Measurements from ENCODE around the gene PGAM2.

PGAM2 gene

GRCh38 chr7:44066111-44066460 is 719 bp upstream of the PGAM2 start:
- TF ChIP-seq ZNF223 (tag by site-specific recombination; IDR thresholded peaks at IDR 0.05) (no peak), ZFP37 (tag by site-specific recombination; IDR thresholded peaks at IDR 0.05) (no peak)
- TF ChIP-seq, protein P1, sequence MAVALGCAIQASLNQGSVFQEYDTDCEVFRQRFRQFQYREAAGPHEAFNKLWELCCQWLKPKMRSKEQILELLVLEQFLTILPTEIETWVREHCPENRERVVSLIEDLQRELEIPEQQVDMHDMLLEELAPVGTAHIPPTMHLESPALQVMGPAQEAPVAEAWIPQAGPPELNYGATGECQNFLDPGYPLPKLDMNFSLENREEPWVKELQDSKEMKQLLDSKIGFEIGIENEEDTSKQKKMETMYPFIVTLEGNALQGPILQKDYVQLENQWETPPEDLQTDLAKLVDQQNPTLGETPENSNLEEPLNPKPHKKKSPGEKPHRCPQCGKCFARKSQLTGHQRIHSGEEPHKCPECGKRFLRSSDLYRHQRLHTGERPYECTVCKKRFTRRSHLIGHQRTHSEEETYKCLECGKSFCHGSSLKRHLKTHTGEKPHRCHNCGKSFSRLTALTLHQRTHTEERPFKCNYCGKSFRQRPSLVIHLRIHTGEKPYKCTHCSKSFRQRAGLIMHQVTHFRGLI (tag by site-specific recombination; IDR thresholded peaks at IDR 0.05): no peak
- peaks cover 0 to 18% of the 10 kb centered on the region in 2 experiments; a peak in 1 of 3 replicates for H3K36me3 ChIP-seq (ENCODE audit: control insufficient read depth in 2 of 2, insufficient read depth in 1 of 2, low read length in 2 of 2)
- ChIA-PET CTCF (interaction anchor here (0.6 to 3.3 kb wide), 3 partner anchors 18 to 130 kb away, joined by 3 to 14 read pairs (median 4); no protein-coding TSS in a partner anchor), POLR2A (interaction anchor here (0.6 to 2.1 kb wide), 4 partner anchors 17 to 130 kb away, joined by 3 to 16 read pairs (median 4); partner anchors contain the start of gene DBNL)
- no peaks in the 10 kb centered on the region for H3K4me1 ChIP-seq (ENCODE audit: control insufficient read depth, insufficient read depth, low read length)
- no peaks in the 10 kb centered on the region for H3K9me3 ChIP-seq (ENCODE audit: control insufficient read depth, insufficient read depth, low read depth, low read length)
- H3K27ac ChIP-seq (ENCODE audit: extremely low read depth, low read depth, low read length): no peak overlapping the region
- no peak overlapping the region for H3K4me3 ChIP-seq (ENCODE audit: low read depth, low read length)

DNA sequence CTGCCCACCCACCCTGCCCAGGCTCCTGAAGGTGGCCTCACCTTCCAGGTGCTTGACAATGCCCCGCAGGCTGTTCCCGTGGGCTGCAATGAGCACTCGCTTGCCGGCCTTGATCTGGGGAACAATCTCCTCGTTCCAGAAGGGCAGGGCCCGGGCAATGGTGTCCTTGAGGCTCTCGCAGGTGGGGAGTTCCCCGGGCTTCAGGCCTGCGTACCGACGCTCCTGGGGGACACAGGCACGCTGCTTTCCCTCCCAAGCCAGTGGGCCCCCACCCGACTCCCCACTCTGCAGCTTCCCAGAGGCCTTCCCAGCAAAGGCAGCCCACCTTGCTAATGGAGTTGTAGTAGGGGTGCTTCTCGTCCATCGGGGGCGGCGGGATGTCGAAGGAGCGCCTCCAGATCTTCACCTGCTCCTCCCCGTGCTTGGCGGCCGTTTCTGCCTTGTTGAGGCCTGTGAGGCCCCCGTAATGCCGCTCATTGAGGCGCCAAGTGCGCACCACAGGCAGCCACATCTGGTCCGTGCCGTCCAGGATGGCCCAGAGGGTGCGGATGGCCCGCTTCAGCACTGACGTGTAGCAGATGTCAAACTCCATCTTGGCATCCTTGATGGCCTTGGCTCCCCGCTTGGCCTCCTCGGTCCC is 456 bp downstream of the PGAM2 start:
- H3K9me3 ChIP-seq (ENCODE audit: control insufficient read depth, insufficient read depth, low read depth, low read length): no peaks in the 10 kb centered on the region
- no peak for TF ChIP-seq ZNF561 (tag by site-specific recombination; IDR thresholded peaks at IDR 0.05; ENCODE audit: borderline replicate concordance)
- no peak for TF ChIP-seq ZNF521 (tag by site-specific recombination; IDR thresholded peaks at IDR 0.05)
- no peak for TF ChIP-seq ZNF624 (tag by site-specific recombination; IDR thresholded peaks at IDR 0.05)
- no peak for TF ChIP-seq ZFP41 (tag by site-specific recombination; IDR thresholded peaks at IDR 0.05; ENCODE audit: borderline replicate concordance)
- no peak for TF ChIP-seq ZNF701 (tag by site-specific recombination; IDR thresholded peaks at IDR 0.05)
- TF ChIP-seq ZNF214 (tag by site-specific recombination; IDR thresholded peaks at IDR 0.05; ENCODE audit: borderline replicate concordance): no peak
- TF ChIP-seq HOXC10 (CRISPR knock-in tag; IDR thresholded peaks at IDR 0.05): no peak
- TF ChIP-seq ZNF211 (tag by site-specific recombination; IDR thresholded peaks at IDR 0.05; ENCODE audit: low read depth): no peak
- TF ChIP-seq ZNF629 (tag by site-specific recombination; IDR thresholded peaks at IDR 0.05): no peak
- TF ChIP-seq, protein P2, sequence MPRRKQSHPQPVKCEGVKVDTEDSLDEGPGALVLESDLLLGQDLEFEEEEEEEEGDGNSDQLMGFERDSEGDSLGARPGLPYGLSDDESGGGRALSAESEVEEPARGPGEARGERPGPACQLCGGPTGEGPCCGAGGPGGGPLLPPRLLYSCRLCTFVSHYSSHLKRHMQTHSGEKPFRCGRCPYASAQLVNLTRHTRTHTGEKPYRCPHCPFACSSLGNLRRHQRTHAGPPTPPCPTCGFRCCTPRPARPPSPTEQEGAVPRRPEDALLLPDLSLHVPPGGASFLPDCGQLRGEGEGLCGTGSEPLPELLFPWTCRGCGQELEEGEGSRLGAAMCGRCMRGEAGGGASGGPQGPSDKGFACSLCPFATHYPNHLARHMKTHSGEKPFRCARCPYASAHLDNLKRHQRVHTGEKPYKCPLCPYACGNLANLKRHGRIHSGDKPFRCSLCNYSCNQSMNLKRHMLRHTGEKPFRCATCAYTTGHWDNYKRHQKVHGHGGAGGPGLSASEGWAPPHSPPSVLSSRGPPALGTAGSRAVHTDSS (tag by site-specific recombination; IDR thresholded peaks at IDR 0.05): no peak
- no peak for TF ChIP-seq ZNF560 (tag by site-specific recombination; IDR thresholded peaks at IDR 0.05; ENCODE audit: borderline replicate concordance)
- TF ChIP-seq, protein P3, sequence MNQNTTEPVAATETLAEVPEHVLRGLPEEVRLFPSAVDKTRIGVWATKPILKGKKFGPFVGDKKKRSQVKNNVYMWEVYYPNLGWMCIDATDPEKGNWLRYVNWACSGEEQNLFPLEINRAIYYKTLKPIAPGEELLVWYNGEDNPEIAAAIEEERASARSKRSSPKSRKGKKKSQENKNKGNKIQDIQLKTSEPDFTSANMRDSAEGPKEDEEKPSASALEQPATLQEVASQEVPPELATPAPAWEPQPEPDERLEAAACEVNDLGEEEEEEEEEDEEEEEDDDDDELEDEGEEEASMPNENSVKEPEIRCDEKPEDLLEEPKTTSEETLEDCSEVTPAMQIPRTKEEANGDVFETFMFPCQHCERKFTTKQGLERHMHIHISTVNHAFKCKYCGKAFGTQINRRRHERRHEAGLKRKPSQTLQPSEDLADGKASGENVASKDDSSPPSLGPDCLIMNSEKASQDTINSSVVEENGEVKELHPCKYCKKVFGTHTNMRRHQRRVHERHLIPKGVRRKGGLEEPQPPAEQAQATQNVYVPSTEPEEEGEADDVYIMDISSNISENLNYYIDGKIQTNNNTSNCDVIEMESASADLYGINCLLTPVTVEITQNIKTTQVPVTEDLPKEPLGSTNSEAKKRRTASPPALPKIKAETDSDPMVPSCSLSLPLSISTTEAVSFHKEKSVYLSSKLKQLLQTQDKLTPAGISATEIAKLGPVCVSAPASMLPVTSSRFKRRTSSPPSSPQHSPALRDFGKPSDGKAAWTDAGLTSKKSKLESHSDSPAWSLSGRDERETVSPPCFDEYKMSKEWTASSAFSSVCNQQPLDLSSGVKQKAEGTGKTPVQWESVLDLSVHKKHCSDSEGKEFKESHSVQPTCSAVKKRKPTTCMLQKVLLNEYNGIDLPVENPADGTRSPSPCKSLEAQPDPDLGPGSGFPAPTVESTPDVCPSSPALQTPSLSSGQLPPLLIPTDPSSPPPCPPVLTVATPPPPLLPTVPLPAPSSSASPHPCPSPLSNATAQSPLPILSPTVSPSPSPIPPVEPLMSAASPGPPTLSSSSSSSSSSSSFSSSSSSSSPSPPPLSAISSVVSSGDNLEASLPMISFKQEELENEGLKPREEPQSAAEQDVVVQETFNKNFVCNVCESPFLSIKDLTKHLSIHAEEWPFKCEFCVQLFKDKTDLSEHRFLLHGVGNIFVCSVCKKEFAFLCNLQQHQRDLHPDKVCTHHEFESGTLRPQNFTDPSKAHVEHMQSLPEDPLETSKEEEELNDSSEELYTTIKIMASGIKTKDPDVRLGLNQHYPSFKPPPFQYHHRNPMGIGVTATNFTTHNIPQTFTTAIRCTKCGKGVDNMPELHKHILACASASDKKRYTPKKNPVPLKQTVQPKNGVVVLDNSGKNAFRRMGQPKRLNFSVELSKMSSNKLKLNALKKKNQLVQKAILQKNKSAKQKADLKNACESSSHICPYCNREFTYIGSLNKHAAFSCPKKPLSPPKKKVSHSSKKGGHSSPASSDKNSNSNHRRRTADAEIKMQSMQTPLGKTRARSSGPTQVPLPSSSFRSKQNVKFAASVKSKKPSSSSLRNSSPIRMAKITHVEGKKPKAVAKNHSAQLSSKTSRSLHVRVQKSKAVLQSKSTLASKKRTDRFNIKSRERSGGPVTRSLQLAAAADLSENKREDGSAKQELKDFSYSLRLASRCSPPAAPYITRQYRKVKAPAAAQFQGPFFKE (tag by site-specific recombination; IDR thresholded peaks at IDR 0.05; ENCODE audit: borderline replicate concordance): no peak
- no peak for TF ChIP-seq ZNF623 (tag by site-specific recombination; IDR thresholded peaks at IDR 0.05)
- no peak for TF ChIP-seq SP2 (tag by site-specific recombination; IDR thresholded peaks at IDR 0.05)
- TF ChIP-seq ZBTB49 (tag by site-specific recombination; IDR thresholded peaks at IDR 0.05; ENCODE audit: low read depth): no peak
- no peak for TF ChIP-seq ZNF777 (tag by site-specific recombination; IDR thresholded peaks at IDR 0.05; ENCODE audit: borderline replicate concordance)
- no peak overlapping the region for H3K27ac ChIP-seq (ENCODE audit: extremely low read depth, low read depth, low read length)
- peaks cover 0 to 30% of the 10 kb centered on the region in 2 experiments; a peak in 1 of 3 replicates for H3K36me3 ChIP-seq (ENCODE audit: control insufficient read depth in 2 of 2, insufficient read depth in 1 of 2, low read length in 2 of 2)
- ChIA-PET CTCF (interaction anchor here (0.5 kb wide), 1 partner anchor 110 kb away, joined by 3 read pairs; no protein-coding TSS in a partner anchor), POLR2A (interaction anchor here (1.1 to 2.1 kb wide), 6 partner anchors 7 to 136 kb away, joined by 4 to 16 read pairs (median 6); partner anchors contain the start of genes DBNL and YKT6)
- H3K4me3 ChIP-seq (ENCODE audit: low read depth, low read length): no peak overlapping the region
- H3K4me1 ChIP-seq (ENCODE audit: control insufficient read depth, insufficient read depth, low read length): no peaks in the 10 kb centered on the region
